Omental fat pad (tissue), 4 donors: ENCODE results near the gene NKX2-4. TPM values are rescaled to one million over a fixed set of nuclear protein-coding genes. Genes with fewer than 3 reads are reported as not detected.

ENCODE experiments used
- ATAC-seq: fragments of 150-250 bp; one replicate; pipeline ENCODE4 v1.9.1; 2016; ENCODE audit warnings: mild to moderate bottlenecking, moderate library complexity; ENCODE audit not compliant: low FRiP score
- DNase-seq: peaks from one replicate; pipeline ENCODE4 v3.0.0-alpha.2; 2019; ENCODE audit warnings: low spot score
- CTCF ChIP-seq, 3 donors: fragments of 450-650 bp; IDR thresholded peaks; one replicate each; pipeline ENCODE4 v1.5.1; 2016 to 2017; ENCODE audit warnings: antibody characterized with exemption in 3 of 3, mild to moderate bottlenecking in 3 of 3, moderate library complexity in 2 of 3
- total RNA-seq, 4 donors: library from RNA; depleted of rRNA; stranded (reverse); fragments of >200 nt; gene quantifications; one replicate each; pipeline ENCODE4 v1.1.0, GENCODE V29; 2016

NKX2-4 gene
- total RNA-seq, 4 donors from 2014 or later: not detected

GRCh38 chr20:21364413-21364812, 32.9 kb downstream of the NKX2-4 start:
- no peak for TF ChIP-seq CTCF (IDR thresholded peaks at IDR 0.05)
- no peak for DNase-seq
- peak; percentile 22 for ATAC-seq

- ATAC-seq (peak; percentile 25), DNase-seq (no peak)
- no peak for TF ChIP-seq CTCF (IDR thresholded peaks at IDR 0.05)
Observed at GRCh38 chr20:21361266-21361665, 36.1 kb downstream of the NKX2-4 start.

- TF ChIP-seq CTCF (IDR thresholded peaks at IDR 0.05): no peak
- no peak for ATAC-seq
Observed at GRCh38 chr20:21360705-21361104, 36.6 kb downstream of the NKX2-4 start.

DNA sequence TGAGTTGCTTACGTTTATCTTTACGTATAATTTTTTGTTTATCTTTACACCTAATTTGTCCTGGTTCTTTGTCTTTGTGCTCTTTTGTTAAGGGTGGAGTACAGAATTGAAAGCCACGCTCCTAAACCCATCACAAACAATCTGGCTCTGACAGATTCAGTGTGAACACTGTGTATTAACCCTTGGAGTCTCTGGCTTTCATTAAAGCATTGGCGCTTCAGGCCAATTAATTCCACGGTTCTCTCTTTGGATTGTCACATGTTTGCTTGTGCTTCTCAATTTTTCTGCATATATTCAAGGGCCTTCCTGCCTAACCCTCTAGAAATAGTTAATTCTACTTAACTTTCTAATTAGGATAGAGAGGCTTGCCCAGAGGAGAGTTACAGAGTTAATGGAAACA, 38.6 kb downstream of the NKX2-4 start:
- TF ChIP-seq CTCF (IDR thresholded peaks at IDR 0.05): no peak
- DNase-seq (no peak), ATAC-seq (no peak)

More at GRCh38 chr20:21360705-21361104, 36.6 kb downstream of the NKX2-4 start:
- no peak for DNase-seq

DNA sequence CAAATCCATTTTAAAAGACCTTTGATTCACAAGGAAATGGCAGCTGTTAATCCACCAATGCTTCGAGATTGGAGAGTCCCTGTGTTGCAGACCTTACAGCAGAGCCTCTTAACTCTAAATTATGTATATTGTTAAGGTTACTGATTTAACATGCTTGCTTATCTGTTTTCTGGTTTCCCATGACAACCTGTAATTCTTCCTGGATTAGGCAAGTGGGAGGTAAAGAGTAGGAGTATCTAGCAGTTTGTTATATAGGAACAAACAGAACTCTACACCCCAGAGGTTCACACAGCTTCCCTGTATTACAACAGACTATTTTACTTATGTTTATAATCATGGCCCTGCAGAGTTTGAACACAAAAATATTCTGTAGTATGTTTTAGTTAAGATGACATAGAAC, 39.5 kb downstream of the NKX2-4 start:
- ATAC-seq (no peak), DNase-seq (no peak)
- TF ChIP-seq CTCF (IDR thresholded peaks at IDR 0.05): no peak

- no peak for DNase-seq
- TF ChIP-seq CTCF (IDR thresholded peaks at IDR 0.05): no peak
- no peak for ATAC-seq
Observed at GRCh38 chr20:21356386-21356785, 40.9 kb downstream of the NKX2-4 start.

- ATAC-seq: no peak
- DNase-seq: no peak
- TF ChIP-seq CTCF (IDR thresholded peaks at IDR 0.05): no peak
Observed at GRCh38 chr20:21355981-21356380, 41.3 kb downstream of the NKX2-4 start.
